Tibial nerve (tissue), 4 donors: ENCODE results near the gene INTS3.

ENCODE experiments used
- CTCF ChIP-seq, 5 experiments: fragments of 200-600 bp in 3 of 5; fragments of 450-650 bp in 2 of 5; sonication (generic) in 3 of 5; IDR thresholded peaks; one replicate each; pipeline ENCODE4 v1.5.1; 2016 to 2019; ENCODE audit warnings: antibody characterized with exemption in 5 of 5, mild to moderate bottlenecking in 3 of 5, moderate library complexity in 2 of 5
- EP300 ChIP-seq, 2 donors: sonication (generic); formaldehyde crosslinking; IDR thresholded peaks; one replicate each; pipeline ENCODE4 v1.6.1; 2017; ENCODE audit warnings: antibody characterized with exemption in 2 of 2, mild to moderate bottlenecking in 1 of 2
- POLR2A ChIP-seq, 2 donors: fragments of 450-650 bp; IDR thresholded peaks; one replicate each; pipeline ENCODE4 v1.6.1; 2017; ENCODE audit warnings: antibody characterized with exemption in 2 of 2, mild to moderate bottlenecking in 2 of 2, moderate library complexity in 2 of 2

- peak; percentile 83 to 91 (median 89) for TF ChIP-seq CTCF (IDR thresholded peaks at IDR 0.05)
- TF ChIP-seq POLR2A (IDR thresholded peaks at IDR 0.05) = no peak
- no peak for TF ChIP-seq EP300 (IDR thresholded peaks at IDR 0.05)
Measured at GRCh38 chr1:153796786-153797659, 69.2 kb downstream of the INTS3 start.
